K562 (cell line): ENCODE results near the gene GPR35. TPM values are rescaled to one million over a fixed set of nuclear protein-coding genes. Genes with fewer than 3 reads are reported as not detected.

Experiments used
- ATAC-seq: fragments of 200-7000 bp; cut with Tn5 transposase; 3 replicates; pipeline ENCODE4 v1.9.1; 2020; ENCODE audit warnings: moderate library complexity
- BruUV-seq: library from RNA; stranded (reverse); fragments of 400-500 nt; replicated peaks from 2 replicates; lab custom pipeline; 2021; lab: Mats Ljungman, UMichigan
- CTCF ChIA-PET: fragments of 300-600 bp; formaldehyde crosslinking; extraction: SDS; loops from one replicate; lab custom pipeline; 2021; ENCODE audit warnings: low intra/inter-chr PET ratio; lab: Yijun Ruan, JAX
- POLR2A ChIA-PET: fragments of 300-600, 350-650 bp; sonication (Branson Sonifier 250); formaldehyde crosslinking; extraction: SDS; loops from one replicate; lab custom pipeline; 2021; ENCODE audit warnings: antibody characterized with exemption, inconsistent platforms; lab: Yijun Ruan, JAX
- DNase-seq, 4 experiments: peaks; one replicate each; pipeline versions ENCODE4 v3.0.0 to v3.0.0-alpha.2; 2011 to 2018; ENCODE audit warnings: low spot score in 3 of 4, mixed read lengths in 3 of 4; ENCODE audit errors: extremely low read depth in 1 of 4
- FAIRE-seq: peaks from 2 replicates; lab custom pipeline; 2011; peaks lifted over from hg19 to GRCh38; lab: Jason Lieb, UNC
- H2AFZ ChIP-seq: 2 replicates; pipeline ENCODE4 v1.6.0; 2011; ENCODE audit warnings: low read depth, low read length, control low read depth, inconsistent platforms
- H3K27ac ChIP-seq: fragments of 200-600 bp; 3 replicates; pipeline ENCODE4 v1.8.0; 2011; ENCODE audit warnings: low read depth, mild to moderate bottlenecking, control low read depth, inconsistent platforms, low read length, moderate library complexity, mixed read lengths; ENCODE audit errors: extremely low read depth
- H3K27me3 ChIP-seq, 2 experiments: fragments of 300-600 bp in 1 of 2; 2 replicates in 1 of 2; 3 replicates in 1 of 2; pipeline versions ENCODE4 v1.6.0 to v1.8.0; 2011; ENCODE audit warnings: inconsistent platforms in 2 of 2, low read length in 2 of 2, mild to moderate bottlenecking in 1 of 2, mixed read lengths in 1 of 2, moderate library complexity in 1 of 2; ENCODE audit not compliant: control insufficient read depth in 2 of 2, insufficient read depth in 2 of 2
- H3K36me3 ChIP-seq: fragments of 300-600 bp; 3 replicates; pipeline ENCODE4 v1.8.0; 2011; ENCODE audit warnings: mild to moderate bottlenecking, low read length, inconsistent platforms; ENCODE audit not compliant: control insufficient read depth, insufficient read depth
- H3K4me1 ChIP-seq, 2 experiments: fragments of 200-600 bp in 1 of 2; replicated peaks in 1 of 2; 2 replicates in 1 of 2; 3 replicates in 1 of 2; pipeline versions ENCODE4 v1.5.1 to v1.8.0; 2011; ENCODE audit warnings: inconsistent platforms in 2 of 2, low read length in 2 of 2, mild to moderate bottlenecking in 1 of 2, mixed read lengths in 1 of 2, moderate library complexity in 1 of 2; ENCODE audit not compliant: control insufficient read depth in 2 of 2, insufficient read depth in 2 of 2
- H3K4me2 ChIP-seq: 2 replicates; pipeline ENCODE4 v1.6.1; 2011; ENCODE audit warnings: low read length, control low read depth, inconsistent platforms, mixed read lengths; ENCODE audit not compliant: insufficient read depth
- H3K4me3 ChIP-seq: fragments of 200-600 bp; sonication (generic), shearing (Covaris generic); 2 replicates; pipeline ENCODE4 v1.5.1; 2016; ENCODE audit warnings: control low read depth, inconsistent platforms
- H3K79me2 ChIP-seq: fragments of 200-600 bp; 3 replicates; pipeline ENCODE4 v1.8.0; 2011; ENCODE audit warnings: low read length, inconsistent platforms; ENCODE audit not compliant: control insufficient read depth, insufficient read depth
- H3K9ac ChIP-seq, 2 experiments: 2 replicates each; pipeline versions ENCODE4 v1.6.0 to v1.6.1; 2011; ENCODE audit warnings: low read depth in 2 of 2, low read length in 2 of 2, control low read depth in 1 of 2, inconsistent platforms in 1 of 2, mild to moderate bottlenecking in 1 of 2, mixed read lengths in 1 of 2; ENCODE audit not compliant: insufficient read depth in 1 of 2
- H3K9me1 ChIP-seq: one replicate; pipeline ENCODE4 v1.6.0; 2011; ENCODE audit warnings: inconsistent platforms, mild to moderate bottlenecking, low read length, moderate library complexity; ENCODE audit not compliant: control insufficient read depth, insufficient read depth
- H3K9me3 ChIP-seq: replicated peaks from 2 replicates; pipeline ENCODE4 v1.5.1; 2011; ENCODE audit warnings: low read depth, low read length, inconsistent platforms; ENCODE audit not compliant: control insufficient read depth, insufficient read depth
- H4K20me1 ChIP-seq: replicated peaks from 2 replicates; pipeline ENCODE4 v1.6.1; 2011; ENCODE audit warnings: low read length, inconsistent platforms, mixed read lengths; ENCODE audit not compliant: control insufficient read depth, insufficient read depth
- BCL6 ChIP-seq: fragments of 250-450 bp; sonication (Bioruptor Pico); IDR thresholded peaks from 2 replicates; pipeline ENCODE4 v1.4.0; 2020
- BRCA1 ChIP-seq, 2 experiments: fragments of 450-650 bp in 1 of 2; sonication (generic) in 1 of 2; formaldehyde crosslinking in 1 of 2; IDR thresholded peaks; 2 replicates each; pipeline versions ENCODE4 v1.5.0 to v1.6.1; 2017 to 2020; ENCODE audit warnings: mild to moderate bottlenecking in 1 of 2, missing genetic modification reagents in 1 of 2
- C11orf30 ChIP-seq: fragments of 450-650 bp; IDR thresholded peaks from 2 replicates; pipeline ENCODE4 v1.6.1; 2016; ENCODE audit warnings: low read depth, mild to moderate bottlenecking
- CHAMP1 ChIP-seq: fragments of 450-650 bp; IDR thresholded peaks from 2 replicates; pipeline ENCODE4 v1.6.1; 2016; ENCODE audit warnings: mild to moderate bottlenecking
- DDX20 ChIP-seq: fragments of 450-650 bp; IDR thresholded peaks from 2 replicates; pipeline ENCODE4 v1.6.1; 2016; ENCODE audit warnings: missing genetic modification characterization, low read depth, mild to moderate bottlenecking, missing compliant biosample characterization, moderate library complexity
- HES1 ChIP-seq: fragments of 450-650 bp; IDR thresholded peaks from 2 replicates; pipeline ENCODE4 v1.6.1; 2016; ENCODE audit warnings: low read depth, mild to moderate bottlenecking, moderate library complexity
- NR2F6 ChIP-seq: fragments of 450-650 bp; formaldehyde crosslinking; IDR thresholded peaks from 2 replicates; pipeline ENCODE4 v1.4.0; 2020; ENCODE audit warnings: mild to moderate bottlenecking
- NRF1 ChIP-seq, 2 experiments: fragments of 450-650 bp; IDR thresholded peaks in 1 of 2; conservative IDR thresholded peaks in 1 of 2; 2 replicates each; pipeline ENCODE4 v1.6.1; 2014; ENCODE audit warnings: mild to moderate bottlenecking in 2 of 2
- POLR2G ChIP-seq: fragments of 200-400 bp; formaldehyde crosslinking; IDR thresholded peaks from 2 replicates; pipeline ENCODE4 v1.6.1; 2017; ENCODE audit warnings: low read depth, mild to moderate bottlenecking, antibody characterized with exemption, low read length, moderate library complexity
- SIRT6 ChIP-seq: IDR thresholded peaks from one replicate; pipeline ENCODE4 v1.6.1; 2012; ENCODE audit warnings: low read depth, mild to moderate bottlenecking, control low read depth, inconsistent platforms, low read length, moderate library complexity
- ZBTB43 ChIP-seq: sonication (generic); formaldehyde crosslinking; IDR thresholded peaks from 2 replicates; pipeline ENCODE4 v1.8.0; 2023; ENCODE audit warnings: mild to moderate bottlenecking, missing genetic modification reagents
- ZNF436 ChIP-seq: fragments of 250-450, 450-650 bp; sonication (Bioruptor Pico); formaldehyde crosslinking; IDR thresholded peaks from 2 replicates; pipeline ENCODE4 v1.7.0; 2020; ENCODE audit warnings: mild to moderate bottlenecking
- ZNF785 ChIP-seq: fragments of 250-450 bp; sonication (Bioruptor Pico); IDR thresholded peaks from 2 replicates; pipeline ENCODE4 v1.4.0; 2020; ENCODE audit warnings: mild to moderate bottlenecking
- WGBS: fragments of 100-300 bp; shearing (Covaris generic); methylation state at CpG from one replicate; pipeline ENCODE4 v1.1.6; 2016; ENCODE audit warnings: low coverage, mixed read lengths; ENCODE audit not compliant: insufficient coverage; ENCODE audit errors: missing lambda C conversion rate; 5-methylcytosine and 5-hydroxymethylcytosine counted together
- in situ Hi-C: fragments of 300-500 bp; cut with MboI; formaldehyde crosslinking; loops from 4 replicates; pipeline ENCODE4 v1.15.0; 2018; ENCODE audit warnings: inconsistent platforms, mixed read lengths
- intact Hi-C: fragments of 100-400 bp; cut with micrococcal nuclease; formaldehyde crosslinking; loops from 2 replicates; pipeline ENCODE4 v1.14.2; 2022
- polyA plus RNA-seq, 8 experiments: library from polyadenylated mRNA; depleted of rRNA in 4 of 8; stranded (reverse) in 5 of 8; unstranded in 3 of 8; fragments of >200 nt; fragmentation: Nextera tagmentation in 2 of 8; fragmentation: Illumina TruSeq in 1 of 8; extraction: Ambion mirVana in 2 of 8; extraction: Trizol in 1 of 8; gene quantifications; 2 replicates each; pipeline versions ENCODE4 v1.2.1 to v1.2.3, GENCODE V29; 2011 to 2014; ENCODE audit warnings: inconsistent platforms in 1 of 8, missing spikeins in 1 of 8
- total RNA-seq, 7 experiments: library from RNA; depleted of rRNA in 6 of 7; stranded (reverse); fragments of >200 nt in 6 of 7; fragmentation: Illumina TruSeq in 2 of 7; extraction: Trizol in 2 of 7; gene quantifications; 2 replicates each; pipeline versions ENCODE4 v1.2.1 to v1.2.3, GENCODE V29; 2011 to 2021; ENCODE audit warnings: low replicate concordance in 1 of 7

GPR35 gene
- total and polyA plus RNA-seq, 9 of the 15 experiments (the other 6 are each of a cell fraction or from before 2014, with no cell fraction given), result 0.04 to 0.50 (median 0.29) TPM; not detected in 3

GRCh38 chr2:240604291-240604938 is 20.9 kb upstream of the GPR35 start (continued):
- no peak for TF ChIP-seq BCL6
- no peak for TF ChIP-seq ZNF436 (CRISPR knock-in tag)
- TF ChIP-seq ZNF785 (CRISPR knock-in tag), result no peak

- Histone ChIP-seq H3K79me2 (no peaks in the 10 kb centered on the region), H3K9me1 (no peaks in the 10 kb centered on the region), H4K20me1 (no peaks in the 10 kb centered on the region), H3K9me3 (no peaks in the 10 kb centered on the region), H3K9ac (peak overlapping the region in 1 of 2 experiments; percentile 75; a peak in 2 of 4 replicates), H2AFZ (peak overlapping the region; percentile 84), H3K4me3 (no peak overlapping the region), H3K27me3 (no peaks in the 10 kb centered on the region), H3K36me3 (no peaks in the 10 kb centered on the region), H3K4me2 (peak overlapping the region; percentile 50; the same call in 1 of the 2 replicates), H3K27ac (no peak overlapping the region), H3K4me1 (peaks cover 4 to 29% of the 10 kb centered on the region in 2 experiments; a peak in 3 of 5 replicates)
- intact Hi-C loops, result loop anchor here (1.0 kb wide), 1 partner anchor 39 kb away; no protein-coding TSS in a partner anchor
- ChIA-PET POLR2A (interaction anchor here (0.7 kb wide), 2 partner anchors 339 to 1320 kb away, joined by 3 read pairs; no protein-coding TSS in a partner anchor), CTCF (no interaction called here)
- FAIRE-seq (no peak), ATAC-seq (no peak), DNase-seq (no peak)
- in situ Hi-C loops, result no loop called here
- WGBS, result 71% methylated on average over 12 of the region's 19 CpGs
- BruUV-seq, result no TSS peak
- TF ChIP-seq SIRT6 (no peak), BRCA1 (IDR thresholded peaks at IDR 0.05) (no peak), BRCA1 (CRISPR knock-in tag; IDR thresholded peaks at IDR 0.05) (no peak), DDX20 (no peak), NR2F6 (CRISPR knock-in tag) (no peak), CHAMP1 (no peak), ZBTB43 (CRISPR knock-in tag) (no peak), C11orf30 (no peak), HES1 (no peak), POLR2G (no peak), NRF1 (conservative IDR thresholded peaks at IDR 0.05 in 1 of 2, IDR thresholded peaks at IDR 0.05 in 1 of 2) (no peak)
Observed at GRCh38 chr2:240604939-240605716, 20.2 kb upstream of the GPR35 start.
